ENCODE measurements around the gene FIP1L1.

The FIP1L1 gene

GRCh38 chr4:53364624-53365023 lies 12.8 kb upstream of the FIP1L1 start:
- H3K4me2 ChIP-seq (ENCODE audit: low read length) = no peak overlapping the region
- no peak overlapping the region for H3K23ac ChIP-seq (ENCODE audit: low read length)
- peaks cover 6% of the 10 kb centered on the region for H3K79me1 ChIP-seq (ENCODE audit: low read length)
- H4K5ac ChIP-seq (ENCODE audit: low read length) = no peak overlapping the region
- peaks cover 5% of the 10 kb centered on the region for H3K79me2 ChIP-seq (ENCODE audit: control insufficient read depth, insufficient read depth, low read length)
- no peak overlapping the region for H2BK5ac ChIP-seq (ENCODE audit: low read length)
- H4K8ac ChIP-seq (ENCODE audit: low read depth, low read length) = no peak overlapping the region
- H3K27me3 ChIP-seq (ENCODE audit: insufficient read depth, low read length, poor library complexity) = no peaks in the 10 kb centered on the region
- peaks cover 2% of the 10 kb centered on the region for H3K4me1 ChIP-seq (ENCODE audit: control insufficient read depth, low read depth, low read length)
- DNase-seq = no peak
- no peak overlapping the region for H3K9ac ChIP-seq (ENCODE audit: low read length)
- no peak overlapping the region for H2AK5ac ChIP-seq (ENCODE audit: low read length)
- H2BK15ac ChIP-seq (replicated peaks; ENCODE audit: low read depth) = no peak overlapping the region
- H3K18ac ChIP-seq (ENCODE audit: low read length) = no peak overlapping the region
- H3K36me3 ChIP-seq (ENCODE audit: control insufficient read depth, insufficient read depth, low read length) = no peaks in the 10 kb centered on the region
- H2BK120ac ChIP-seq (ENCODE audit: low read depth, low read length) = no peak overlapping the region
- no CpG with 5 or more reads among the region's 3 CpGs for WGBS (ENCODE audit: extremely low coverage, insufficient coverage, low lambda C conversion rate)
- no peak overlapping the region for H3K4ac ChIP-seq (ENCODE audit: low read depth, low read length)
- no peak overlapping the region for H3K4me3 ChIP-seq (ENCODE audit: low read length)
- H3K27ac ChIP-seq (ENCODE audit: low read depth, low read length) = no peak overlapping the region
- no peak overlapping the region for H3K56ac ChIP-seq (ENCODE audit: low read length)

- no peaks in the 10 kb centered on the region for H3K27me3 ChIP-seq (ENCODE audit: insufficient read depth, low read length, poor library complexity)
- peaks cover 6% of the 10 kb centered on the region for H3K79me1 ChIP-seq (ENCODE audit: low read length)
- H2AK5ac ChIP-seq (ENCODE audit: low read length) = no peak overlapping the region
- peak; percentile 21 for DNase-seq
- H3K36me3 ChIP-seq (ENCODE audit: control insufficient read depth, insufficient read depth, low read length) = no peaks in the 10 kb centered on the region
- peak overlapping the region; percentile 89 for H3K56ac ChIP-seq (ENCODE audit: low read length)
- no peak overlapping the region for H3K27ac ChIP-seq (ENCODE audit: low read depth, low read length)
- no peak overlapping the region for H3K18ac ChIP-seq (ENCODE audit: low read length)
- no peak overlapping the region for H3K4ac ChIP-seq (ENCODE audit: low read depth, low read length)
- no peak overlapping the region for H2BK15ac ChIP-seq (replicated peaks; ENCODE audit: low read depth)
- H3K4me1 ChIP-seq (ENCODE audit: control insufficient read depth, low read depth, low read length) = peaks cover 2% of the 10 kb centered on the region
- no peak overlapping the region for H3K23ac ChIP-seq (ENCODE audit: low read length)
- peak overlapping the region; percentile 93 for H3K4me3 ChIP-seq (ENCODE audit: low read length)
- H3K9ac ChIP-seq (ENCODE audit: low read length) = peak overlapping the region; percentile 71
- WGBS (ENCODE audit: extremely low coverage, insufficient coverage, low lambda C conversion rate) = no CpG with 5 or more reads among the region's 8 CpGs
- H3K4me2 ChIP-seq (ENCODE audit: low read length) = peak overlapping the region; percentile 100
- H4K8ac ChIP-seq (ENCODE audit: low read depth, low read length) = no peak overlapping the region
- no peak overlapping the region for H2BK5ac ChIP-seq (ENCODE audit: low read length)
- H3K79me2 ChIP-seq (ENCODE audit: control insufficient read depth, insufficient read depth, low read length) = peaks cover 5% of the 10 kb centered on the region
- H4K5ac ChIP-seq (ENCODE audit: low read length) = no peak overlapping the region
- H2BK120ac ChIP-seq (ENCODE audit: low read depth, low read length) = no peak overlapping the region
These were observed 12.3 kb upstream of the FIP1L1 start for GRCh38 chr4:53365121-53365485.

- H4K5ac ChIP-seq (ENCODE audit: low read length) = no peak within 1 kb of the TSS
- peaks cover 2% of the 10 kb centered on the region for H3K4me1 ChIP-seq (ENCODE audit: control insufficient read depth, low read depth, low read length)
- no peak within 1 kb of the TSS for H2BK120ac ChIP-seq (ENCODE audit: low read depth, low read length)
- no peaks in the 10 kb centered on the region for H3K36me3 ChIP-seq (ENCODE audit: control insufficient read depth, insufficient read depth, low read length)
- no peak within 1 kb of the TSS for H2AK5ac ChIP-seq (ENCODE audit: low read length)
- peak within 1 kb of the TSS; percentile 95 for H3K23ac ChIP-seq (ENCODE audit: low read length)
- no CpG with 5 or more reads among the region's 51 CpGs for WGBS (ENCODE audit: extremely low coverage, insufficient coverage, low lambda C conversion rate)
- no peaks in the 10 kb centered on the region for H3K27me3 ChIP-seq (ENCODE audit: insufficient read depth, low read length, poor library complexity)
- peaks cover 5% of the 10 kb centered on the region for H3K79me2 ChIP-seq (ENCODE audit: control insufficient read depth, insufficient read depth, low read length)
- no peak within 1 kb of the TSS for H2BK5ac ChIP-seq (ENCODE audit: low read length)
- peak; percentile 99 for DNase-seq
- peak within 1 kb of the TSS; percentile 93 for H4K8ac ChIP-seq (ENCODE audit: low read depth, low read length)
- H3K79me1 ChIP-seq (ENCODE audit: low read length) = peaks cover 6% of the 10 kb centered on the region
- H2BK15ac ChIP-seq (replicated peaks; ENCODE audit: low read depth) = no peak within 1 kb of the TSS
- peak within 1 kb of the TSS; percentile 89 for H3K56ac ChIP-seq (ENCODE audit: low read length)
- peak within 1 kb of the TSS; percentile 93 for H3K4me3 ChIP-seq (ENCODE audit: low read length)
- no peak within 1 kb of the TSS for H3K18ac ChIP-seq (ENCODE audit: low read length)
- no peak within 1 kb of the TSS for H3K4ac ChIP-seq (ENCODE audit: low read depth, low read length)
- peak within 1 kb of the TSS; percentile 71 for H3K9ac ChIP-seq (ENCODE audit: low read length)
- peak within 1 kb of the TSS; percentile 100 for H3K4me2 ChIP-seq (ENCODE audit: low read length)
- no peak within 1 kb of the TSS for H3K27ac ChIP-seq (ENCODE audit: low read depth, low read length)
These were observed 11.7 kb upstream of the FIP1L1 start, which contains the start of gene SCFD2 for GRCh38 chr4:53365486-53366300. Gene SCFD2, minus strand, starts transcription at chr4:53366061.

GRCh38 chr4:53366301-53366716 lies 11.1 kb upstream of the FIP1L1 start:
- no peaks in the 10 kb centered on the region for H3K27me3 ChIP-seq (ENCODE audit: insufficient read depth, low read length, poor library complexity)
- peaks cover 5% of the 10 kb centered on the region for H3K79me2 ChIP-seq (ENCODE audit: control insufficient read depth, insufficient read depth, low read length)
- H3K36me3 ChIP-seq (ENCODE audit: control insufficient read depth, insufficient read depth, low read length) = no peaks in the 10 kb centered on the region
- no peak overlapping the region for H3K23ac ChIP-seq (ENCODE audit: low read length)
- DNase-seq = no peak
- H4K5ac ChIP-seq (ENCODE audit: low read length) = no peak overlapping the region
- H3K79me1 ChIP-seq (ENCODE audit: low read length) = peaks cover 6% of the 10 kb centered on the region
- peaks cover 2% of the 10 kb centered on the region for H3K4me1 ChIP-seq (ENCODE audit: control insufficient read depth, low read depth, low read length)
- H2BK120ac ChIP-seq (ENCODE audit: low read depth, low read length) = no peak overlapping the region
- no peak overlapping the region for H3K9ac ChIP-seq (ENCODE audit: low read length)
- H2BK15ac ChIP-seq (replicated peaks; ENCODE audit: low read depth) = no peak overlapping the region
- WGBS (ENCODE audit: extremely low coverage, insufficient coverage, low lambda C conversion rate) = 100% methylated on average over 1 of the region's 8 CpGs
- no peak overlapping the region for H3K56ac ChIP-seq (ENCODE audit: low read length)
- H4K8ac ChIP-seq (ENCODE audit: low read depth, low read length) = peak overlapping the region; percentile 93
- peak overlapping the region; percentile 61 for H3K4me2 ChIP-seq (ENCODE audit: low read length)
- no peak overlapping the region for H3K27ac ChIP-seq (ENCODE audit: low read depth, low read length)
- H3K4ac ChIP-seq (ENCODE audit: low read depth, low read length) = no peak overlapping the region
- H2AK5ac ChIP-seq (ENCODE audit: low read length) = no peak overlapping the region
- no peak overlapping the region for H3K18ac ChIP-seq (ENCODE audit: low read length)
- H3K4me3 ChIP-seq (ENCODE audit: low read length) = peak overlapping the region; percentile 26
- H2BK5ac ChIP-seq (ENCODE audit: low read length) = no peak overlapping the region

GRCh38 chr4:53367721-53368120 lies 9.7 kb upstream of the FIP1L1 start:
- peaks cover 2% of the 10 kb centered on the region for H3K4me1 ChIP-seq (ENCODE audit: control insufficient read depth, low read depth, low read length)
- no peak overlapping the region for H2BK120ac ChIP-seq (ENCODE audit: low read depth, low read length)
- H3K79me2 ChIP-seq (ENCODE audit: control insufficient read depth, insufficient read depth, low read length) = peaks cover 4% of the 10 kb centered on the region
- H3K18ac ChIP-seq (ENCODE audit: low read length) = no peak overlapping the region
- H3K4ac ChIP-seq (ENCODE audit: low read depth, low read length) = no peak overlapping the region
- no peak overlapping the region for H3K27ac ChIP-seq (ENCODE audit: low read depth, low read length)
- DNase-seq = no peak
- H2BK15ac ChIP-seq (replicated peaks; ENCODE audit: low read depth) = no peak overlapping the region
- no peaks in the 10 kb centered on the region for H3K36me3 ChIP-seq (ENCODE audit: control insufficient read depth, insufficient read depth, low read length)
- H3K79me1 ChIP-seq (ENCODE audit: low read length) = peaks cover 6% of the 10 kb centered on the region
- H3K27me3 ChIP-seq (ENCODE audit: insufficient read depth, low read length, poor library complexity) = no peaks in the 10 kb centered on the region
- H3K4me3 ChIP-seq (ENCODE audit: low read length) = no peak overlapping the region
- H3K4me2 ChIP-seq (ENCODE audit: low read length) = no peak overlapping the region
- no peak overlapping the region for H3K23ac ChIP-seq (ENCODE audit: low read length)
- H4K8ac ChIP-seq (ENCODE audit: low read depth, low read length) = no peak overlapping the region
- H2AK5ac ChIP-seq (ENCODE audit: low read length) = no peak overlapping the region
- no CpG with 5 or more reads among the region's 2 CpGs for WGBS (ENCODE audit: extremely low coverage, insufficient coverage, low lambda C conversion rate)
- H3K56ac ChIP-seq (ENCODE audit: low read length) = no peak overlapping the region
- no peak overlapping the region for H3K9ac ChIP-seq (ENCODE audit: low read length)
- no peak overlapping the region for H4K5ac ChIP-seq (ENCODE audit: low read length)
- no peak overlapping the region for H2BK5ac ChIP-seq (ENCODE audit: low read length)
